HG02759 (cell line): ENCODE results near the gene BTG4.

Source experiments
- ATAC-seq: cut with Tn5 transposase; IDR thresholded peaks from one replicate; pipeline ENCODE4 v1.9.1; 2021; ENCODE audit warnings: mild to moderate bottlenecking, moderate library complexity; ENCODE audit not compliant: unreplicated experiment

The BTG4 gene

DNA sequence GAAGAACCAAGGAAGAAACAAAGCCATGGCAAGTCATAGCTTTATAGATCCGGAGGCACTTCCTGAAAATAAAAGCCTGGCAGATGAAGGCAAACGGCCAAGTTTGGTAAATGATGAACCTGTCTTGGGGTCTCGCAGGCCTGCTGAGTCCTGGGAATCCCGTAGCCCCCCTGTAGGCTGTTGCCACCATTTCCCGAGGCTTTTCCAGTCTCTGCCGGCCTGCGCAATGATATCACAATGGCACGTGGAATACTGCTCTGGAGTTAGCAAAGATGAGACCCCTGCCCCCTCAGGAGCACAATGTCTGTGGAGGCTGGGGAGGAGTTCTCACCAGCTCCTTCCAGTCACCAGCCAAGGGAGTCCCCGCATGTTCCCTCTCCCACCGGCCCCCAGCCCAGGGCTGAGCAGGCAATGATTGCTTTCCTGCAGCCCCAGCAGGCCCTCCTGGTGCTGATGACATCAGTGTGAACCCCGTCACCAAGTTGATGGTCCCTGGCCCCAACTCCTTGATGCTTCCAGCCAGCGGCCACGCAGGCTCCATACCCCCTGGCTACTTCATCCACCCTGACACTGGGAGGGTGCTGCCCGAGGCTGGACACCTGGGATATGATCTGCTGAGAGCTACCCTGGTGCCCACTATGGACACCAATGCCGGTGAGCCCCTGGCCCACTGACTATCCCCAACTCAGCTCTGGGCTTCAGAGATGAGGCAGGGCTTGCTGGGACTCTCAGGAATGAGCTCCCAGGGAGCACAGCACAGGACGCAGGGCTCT, 55.9 kb downstream of the BTG4 start:
- no peak for ATAC-seq

DNA sequence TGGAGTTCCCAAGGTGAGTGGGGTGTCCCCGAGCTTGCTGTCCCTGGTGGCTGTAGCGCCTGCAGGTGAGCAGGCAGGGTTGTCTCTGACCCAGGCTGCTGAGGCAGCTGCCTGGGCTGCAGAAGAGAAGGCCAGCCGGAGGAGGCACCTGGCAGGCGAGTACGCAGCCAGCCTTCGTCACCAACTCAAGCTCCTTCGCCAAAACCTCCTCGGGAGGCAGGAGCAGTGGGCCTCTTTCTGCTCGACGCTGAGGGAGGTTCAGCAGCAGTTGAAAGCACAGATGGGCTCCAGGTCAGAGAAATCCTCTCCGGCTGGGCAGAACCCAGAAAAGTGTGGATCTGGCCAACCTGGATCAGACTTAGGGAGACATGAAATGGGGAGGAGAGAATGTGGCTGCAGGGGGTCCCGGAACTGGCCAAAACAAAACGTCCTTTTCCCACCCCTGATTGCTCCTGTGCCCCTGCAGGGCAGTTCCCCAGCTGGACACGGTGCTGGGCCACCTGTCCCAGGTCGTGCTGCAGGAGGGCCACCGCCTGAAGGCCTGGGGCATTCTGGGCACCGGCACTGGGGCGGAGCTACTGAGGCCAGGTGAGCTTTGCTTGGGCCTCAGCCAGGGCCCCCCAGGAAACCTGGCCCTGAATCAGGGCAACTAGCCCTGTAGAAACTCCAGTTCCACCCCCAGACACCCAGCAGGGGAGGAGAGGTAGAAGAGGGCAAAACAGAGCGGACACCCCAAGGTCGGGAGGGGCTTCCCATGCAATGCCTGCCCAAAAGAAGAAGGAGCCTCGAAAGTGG, 56.7 kb downstream of the BTG4 start:
- ATAC-seq, result no peak

DNA sequence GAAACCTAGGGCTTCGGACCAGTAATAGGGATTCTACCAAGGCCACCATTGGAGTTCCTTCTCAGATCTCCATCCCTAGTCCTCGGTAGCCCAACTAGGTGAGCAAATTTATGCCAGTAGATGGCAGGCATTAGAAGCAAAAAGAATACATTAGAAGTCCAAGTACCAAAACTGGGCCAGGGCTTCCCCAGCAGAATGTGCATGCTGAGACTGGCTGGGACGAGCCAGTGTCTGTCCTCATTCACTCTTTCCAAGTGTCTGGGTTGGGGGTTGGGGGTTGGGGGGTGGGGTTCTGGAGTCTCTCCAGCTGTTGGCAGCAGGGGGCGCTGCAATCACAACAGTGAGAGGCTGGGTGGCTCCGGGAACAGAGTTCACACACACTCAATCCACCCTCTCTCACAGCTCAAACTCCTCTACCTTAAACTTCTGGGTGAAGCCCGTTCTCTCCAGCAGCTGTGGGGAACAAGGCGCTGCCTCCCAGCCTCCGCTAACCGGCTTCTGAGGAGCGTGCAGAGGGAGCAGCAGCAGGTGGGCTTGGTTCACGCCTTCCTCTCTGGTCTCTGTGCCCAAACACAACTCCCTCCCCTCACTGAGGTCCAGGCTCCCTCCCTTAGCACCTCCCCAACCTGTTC, 57.5 kb downstream of the BTG4 start:
- no peak for ATAC-seq

DNA sequence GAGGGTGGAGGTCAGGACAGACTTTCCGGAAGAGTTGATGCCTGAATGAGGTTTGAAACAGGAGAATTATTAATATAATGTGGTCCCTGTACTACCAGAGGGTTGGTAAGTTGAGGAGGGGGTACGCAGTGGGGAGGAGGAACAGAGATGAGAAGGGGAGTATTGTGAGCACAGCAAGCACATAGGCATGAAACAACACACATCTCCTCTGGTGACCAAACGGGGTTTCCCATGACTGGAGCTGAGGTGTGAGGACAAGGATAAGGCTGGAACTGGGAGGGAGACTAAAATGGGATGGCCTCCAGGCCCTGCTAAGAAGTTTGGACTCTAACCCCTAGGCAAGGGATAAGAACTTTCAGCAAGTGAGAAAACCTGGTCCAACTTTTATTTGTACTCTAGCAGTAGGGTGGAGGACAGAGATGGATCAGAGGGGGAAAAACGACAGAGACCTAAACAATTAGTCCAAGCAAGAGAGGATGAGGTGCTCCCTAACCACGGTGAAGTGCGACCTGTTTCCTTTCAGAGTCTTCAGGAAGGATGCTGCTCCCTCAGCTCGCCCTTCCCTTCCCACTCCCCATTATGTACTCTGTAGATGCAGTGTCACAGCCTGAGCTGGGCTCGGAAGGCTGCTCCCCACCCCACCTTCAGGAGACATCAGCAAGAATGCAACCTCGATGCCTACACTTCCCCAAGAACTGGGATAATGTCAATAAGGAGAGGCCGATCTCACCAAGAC, 59.2 kb downstream of the BTG4 start:
- ATAC-seq, result no peak

DNA sequence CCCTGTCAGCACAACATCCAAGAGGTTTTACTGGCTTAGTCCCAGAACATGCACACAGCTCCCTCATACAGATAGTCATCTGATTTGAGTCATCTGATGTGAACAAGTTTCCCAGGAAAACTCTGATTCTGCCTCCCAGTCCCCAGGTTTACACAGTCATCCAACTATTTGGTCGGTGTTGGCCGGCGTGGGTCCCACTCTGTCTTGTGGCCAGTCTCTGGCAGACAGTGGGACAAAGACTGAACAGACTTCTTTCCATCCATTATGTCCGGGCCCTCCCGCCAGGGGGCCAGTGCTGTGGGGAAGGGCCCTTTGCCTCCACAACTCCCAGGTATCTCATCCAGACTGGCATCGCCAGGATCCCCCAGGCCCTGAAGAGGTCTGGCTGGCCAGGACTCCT, 60.0 kb downstream of the BTG4 start:
- no peak for ATAC-seq

DNA sequence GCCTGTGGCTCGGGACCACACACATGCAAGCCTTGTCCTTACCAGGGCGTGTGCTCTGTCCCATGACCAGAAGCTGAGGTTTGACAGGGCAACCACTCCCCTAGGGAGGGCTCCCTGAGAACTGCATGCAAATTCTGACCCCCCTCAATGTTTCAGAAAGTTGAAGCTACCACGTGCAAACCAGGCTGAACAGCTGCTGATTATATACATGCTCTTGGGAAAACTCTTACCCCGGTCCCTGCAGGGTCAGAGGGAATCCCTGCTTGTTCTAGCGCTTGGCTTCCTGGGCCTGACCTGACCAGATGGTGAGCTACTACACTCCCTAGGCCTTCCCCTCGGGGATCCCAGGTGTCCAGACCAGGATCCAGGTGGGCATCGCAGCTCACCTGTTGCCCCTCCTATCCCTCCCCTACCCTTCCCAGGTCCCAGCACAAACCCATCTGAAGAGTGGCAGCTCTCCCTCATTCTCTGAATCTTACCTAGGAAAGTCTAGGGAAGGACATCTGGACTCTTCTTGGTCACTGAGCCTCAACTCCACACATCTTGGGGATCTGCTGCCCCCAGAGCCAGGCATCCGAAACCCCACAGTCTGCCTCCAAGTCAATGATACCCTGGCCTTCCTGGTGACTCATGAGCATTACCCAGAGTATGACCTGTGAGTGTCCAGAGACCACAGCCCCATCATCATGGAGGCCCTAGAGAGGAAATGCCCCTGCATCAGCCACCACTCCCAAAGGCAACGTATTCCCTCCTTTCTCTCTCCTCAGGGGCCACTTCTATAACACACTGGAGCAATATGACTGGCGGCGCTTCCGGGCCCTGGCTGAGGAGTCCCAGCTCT, 61.5 kb downstream of the BTG4 start:
- ATAC-seq, result peak; percentile 82

DNA sequence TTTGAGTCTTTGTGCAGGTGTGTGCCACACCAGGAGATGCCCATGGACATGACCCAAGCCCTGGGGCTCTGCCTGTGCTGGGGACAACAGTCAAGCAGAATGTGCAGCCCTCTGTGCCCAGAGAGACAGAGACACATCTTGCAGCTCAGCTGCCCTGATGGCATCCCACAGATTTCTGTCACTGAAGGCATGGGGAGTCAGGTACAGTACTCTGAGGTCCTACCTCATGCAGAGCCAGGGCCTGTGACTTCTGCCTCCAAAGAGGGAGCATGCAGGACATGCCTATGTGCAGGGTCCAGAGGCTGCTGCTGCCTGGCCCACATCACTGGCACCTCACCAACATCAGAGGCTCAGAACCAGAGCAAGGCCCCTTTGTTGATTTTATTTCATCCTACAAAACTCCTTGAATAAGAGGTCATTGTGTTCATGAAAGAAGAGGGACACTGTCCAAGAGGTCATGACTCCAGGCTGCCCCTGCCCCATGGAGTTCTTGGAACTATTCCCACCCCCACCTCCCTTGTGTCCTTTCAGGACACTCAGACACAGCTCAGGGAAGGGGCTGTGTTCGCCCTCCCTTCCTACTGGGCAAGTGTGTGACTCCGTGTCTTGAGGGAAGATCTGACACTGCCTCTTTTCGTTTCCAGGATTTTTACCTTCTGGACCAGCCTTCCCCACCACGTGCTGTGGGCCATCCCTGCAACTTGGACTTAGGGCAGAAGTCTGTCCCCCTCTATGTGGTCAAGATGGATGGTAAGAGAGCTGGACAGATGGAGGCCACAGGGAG, 62.3 kb downstream of the BTG4 start:
- no peak for ATAC-seq

DNA sequence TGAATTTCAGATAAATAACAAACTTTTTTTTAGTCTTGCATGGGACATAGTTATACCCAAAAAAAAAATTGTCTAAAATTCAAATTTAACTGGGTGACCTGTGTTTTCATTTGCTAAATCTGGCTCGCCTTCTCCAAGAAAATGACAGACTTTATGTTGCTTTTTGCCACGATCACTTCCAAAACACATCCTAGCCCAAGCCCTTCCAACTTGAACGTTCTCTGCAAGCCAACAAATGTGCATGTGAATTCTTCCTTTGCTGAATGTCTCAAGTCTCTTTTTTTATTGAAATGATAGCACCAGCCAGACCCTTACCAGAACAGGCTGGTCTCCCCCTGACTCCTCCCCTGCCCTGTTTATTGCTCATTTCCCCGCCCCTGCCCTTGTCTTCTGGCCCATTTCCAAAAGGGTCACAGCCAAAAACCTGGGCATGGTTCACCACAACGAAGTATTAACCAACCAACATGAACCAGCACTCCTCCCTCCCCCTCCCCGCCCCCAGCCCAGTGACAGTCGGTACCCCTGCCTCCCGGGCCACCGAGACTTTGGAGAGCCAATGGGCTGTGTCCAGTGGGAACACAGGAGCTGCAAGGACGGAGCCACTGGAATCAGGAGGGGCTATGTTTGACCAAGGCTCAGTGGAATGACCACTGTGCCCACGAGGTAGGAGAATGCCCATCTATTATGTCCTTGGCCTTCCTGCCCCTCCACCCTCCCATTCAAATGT, 63.2 kb downstream of the BTG4 start:
- ATAC-seq, result no peak

DNA sequence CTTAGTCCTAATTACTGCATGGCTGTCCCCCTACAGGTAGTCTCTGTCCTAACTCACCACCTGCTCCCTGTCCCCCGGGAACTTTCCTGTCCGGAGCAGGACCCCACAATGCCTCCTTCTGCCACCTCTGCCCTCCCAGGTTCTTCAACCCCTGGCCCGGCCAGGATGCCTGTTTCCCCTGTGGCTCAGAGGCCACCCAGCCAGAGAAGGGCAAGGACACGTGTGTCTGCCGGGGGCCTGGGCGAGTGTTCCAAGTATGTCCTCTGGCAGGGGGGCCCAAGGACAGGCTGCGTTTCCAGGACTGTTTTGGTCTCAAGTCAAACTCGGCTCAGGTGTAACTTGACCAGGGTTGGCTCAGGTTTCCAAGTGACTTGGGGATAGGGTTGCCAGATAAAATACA, 63.8 kb downstream of the BTG4 start:
- no peak for ATAC-seq

DNA sequence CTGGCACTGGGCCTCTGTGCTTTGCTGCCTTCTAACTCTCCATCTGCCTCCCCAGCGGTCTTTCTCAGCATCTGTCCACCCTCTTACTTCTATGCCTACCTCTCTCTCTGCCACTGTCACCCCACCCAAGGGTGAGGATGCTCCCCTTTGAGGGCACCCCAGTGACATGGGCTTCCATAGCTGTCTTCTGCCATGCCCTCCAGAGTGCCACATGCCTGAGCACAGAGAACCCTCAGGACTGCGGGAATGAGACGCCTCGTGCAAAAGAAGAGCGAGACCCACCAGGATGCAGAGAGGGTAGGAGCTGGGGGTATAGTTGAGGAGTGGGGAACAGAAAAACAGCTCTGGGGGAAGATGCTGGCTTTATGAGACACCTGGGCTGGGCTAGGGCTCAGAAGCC, 64.3 kb downstream of the BTG4 start:
- ATAC-seq, result no peak

DNA sequence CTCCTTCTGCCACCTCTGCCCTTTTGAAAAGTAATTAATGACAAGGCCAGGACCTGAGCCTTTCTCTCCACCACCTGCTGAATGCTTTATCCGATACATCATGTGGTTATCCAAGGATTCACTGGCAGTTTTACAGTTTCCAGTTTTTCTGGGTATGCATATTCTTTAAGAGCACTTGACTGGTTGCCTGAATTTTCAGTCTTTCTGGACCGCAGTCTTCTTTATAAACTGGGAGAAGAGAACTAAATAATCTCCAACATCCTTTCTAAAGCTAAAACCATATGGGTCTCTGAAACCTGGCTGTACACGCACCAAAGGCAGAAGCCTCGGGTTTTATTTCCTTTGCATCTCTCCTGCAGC, 65.1 kb downstream of the BTG4 start:
- ATAC-seq, result no peak

DNA sequence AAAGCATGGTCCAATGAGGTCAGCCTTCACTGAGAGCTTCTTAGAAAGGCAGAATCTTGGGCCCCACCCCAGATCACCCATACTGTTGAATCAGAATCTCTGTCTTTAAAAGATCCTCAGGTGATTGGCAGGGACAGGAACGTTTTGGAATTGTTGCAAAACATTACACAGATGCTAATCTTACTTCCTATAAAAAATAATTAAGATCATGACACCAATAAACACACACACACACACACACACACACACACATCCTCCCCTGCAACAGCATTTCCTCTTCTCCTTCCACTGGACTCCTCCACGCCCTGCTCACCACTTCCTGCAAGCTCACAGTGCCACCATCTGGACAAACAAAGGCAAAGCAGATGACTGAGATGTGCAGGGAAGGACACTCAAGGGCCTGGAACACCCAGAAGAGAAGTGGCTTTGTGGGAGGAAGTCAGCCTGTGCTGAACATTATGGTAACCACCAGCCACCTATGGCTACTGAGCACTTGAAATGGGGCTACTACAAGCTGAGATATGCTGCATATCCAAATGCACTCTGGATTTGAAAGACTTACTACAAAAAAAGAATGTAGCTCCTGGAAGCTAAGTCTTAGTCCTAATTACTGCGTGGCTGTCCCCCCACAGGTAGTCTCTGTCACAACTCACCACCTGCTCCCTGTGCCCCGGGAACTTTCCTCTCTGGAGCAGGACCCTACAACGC, 65.6 kb downstream of the BTG4 start:
- peak; percentile 88 for ATAC-seq

DNA sequence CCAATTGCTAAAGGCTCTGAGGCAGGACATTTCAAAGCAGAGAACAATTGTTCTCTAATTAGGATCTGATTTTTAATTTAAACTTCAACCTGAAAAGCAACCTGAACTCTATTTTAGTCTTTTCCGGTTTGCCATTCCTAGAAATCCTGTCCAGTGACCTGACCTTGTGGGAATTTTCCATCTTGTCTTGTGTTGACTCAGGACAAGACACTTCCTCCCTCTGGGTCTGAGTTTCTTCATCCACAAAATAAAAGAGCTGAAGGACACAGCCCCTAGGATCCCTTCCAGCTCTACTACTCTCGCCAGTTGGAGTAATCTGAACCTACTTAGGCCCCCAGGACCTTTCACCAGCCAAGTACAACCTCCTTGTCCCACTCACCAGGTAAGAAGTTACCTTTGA, 66.6 kb downstream of the BTG4 start:
- ATAC-seq, result no peak
